NCI-H1417 (cell line): ENCODE results near the gene NUFIP1.
"Not testable (repeated sequence)": the region's sequence is repeated elsewhere in the genome, so short reads cannot be mapped to it uniquely, and the experiment has no call there.

ENCODE experiments used
- DNase-seq, 3 experiments: peaks; one replicate each; lab custom pipeline; 2025; lab: John Stamatoyannopoulos, UW

NUFIP1 gene

DNA sequence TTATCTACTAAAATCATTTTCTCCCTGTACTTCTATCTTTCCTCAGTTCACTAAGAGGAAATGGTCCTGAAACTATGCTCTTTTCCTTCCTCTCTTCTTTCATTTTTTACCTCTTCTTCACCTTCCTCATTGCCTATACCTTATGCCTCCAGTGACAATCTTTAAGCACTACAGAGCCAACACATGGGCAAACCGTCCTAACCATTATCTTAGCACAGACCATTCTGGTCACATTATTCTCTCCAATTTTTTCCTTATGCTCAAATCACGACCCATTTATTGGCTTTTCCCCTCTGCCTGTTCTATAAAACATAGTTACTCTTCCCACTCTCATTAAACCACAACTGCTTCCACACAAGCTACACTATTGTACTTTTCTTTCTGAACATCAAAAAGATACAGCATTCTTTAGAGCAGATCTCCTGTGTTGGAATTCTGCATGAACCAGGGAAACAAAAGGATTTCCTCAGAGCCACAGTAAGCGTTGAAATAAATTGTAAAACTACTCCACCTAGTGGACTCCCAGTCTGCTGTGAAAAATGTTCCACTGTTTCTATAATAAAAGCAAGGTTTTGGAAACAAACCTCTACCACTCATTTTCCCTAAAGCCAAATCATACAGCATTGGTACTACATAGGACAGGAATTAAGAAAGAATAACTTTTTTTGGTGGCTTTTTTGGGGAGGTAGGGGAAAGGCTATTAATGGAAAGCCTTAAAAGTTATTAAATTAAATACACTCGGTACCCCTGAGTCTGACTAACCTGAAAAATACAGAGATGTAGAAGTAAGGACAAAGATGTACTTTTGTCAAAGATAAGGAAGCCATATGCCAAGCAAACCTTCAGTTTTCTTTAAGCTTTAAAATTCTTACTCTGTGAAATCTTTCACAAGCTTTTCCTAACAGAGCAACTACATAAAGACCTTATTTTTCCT, 19.5 kb downstream of the NUFIP1 start:
- peak; percentile 8 to 60 (median 41) for DNase-seq

GRCh38 chr13:44968434-44968815, 20.8 kb downstream of the NUFIP1 start:
- DNase-seq = no peak

GRCh38 chr13:44967704-44968433, 21.4 kb downstream of the NUFIP1 start:
- no peak for DNase-seq

DNA sequence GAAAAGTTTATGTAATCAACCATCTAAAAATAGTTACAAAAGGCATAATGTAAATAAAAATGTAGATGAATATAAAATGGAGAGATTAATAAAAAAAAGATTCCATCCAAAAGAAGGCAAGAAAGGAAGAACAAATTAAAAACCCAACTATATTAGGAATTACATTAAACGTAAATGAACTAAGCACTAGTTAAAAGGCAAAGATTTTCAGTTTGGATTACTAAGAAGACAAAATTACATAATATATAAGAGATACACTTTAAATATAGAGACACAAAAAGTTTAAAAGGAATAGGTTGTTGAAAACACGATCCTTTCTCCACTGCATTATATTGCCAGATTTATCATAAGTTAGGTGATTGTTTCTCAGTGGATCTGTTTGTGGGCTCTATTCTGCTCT, 27.3 kb downstream of the NUFIP1 start:
- DNase-seq = no peak

DNA sequence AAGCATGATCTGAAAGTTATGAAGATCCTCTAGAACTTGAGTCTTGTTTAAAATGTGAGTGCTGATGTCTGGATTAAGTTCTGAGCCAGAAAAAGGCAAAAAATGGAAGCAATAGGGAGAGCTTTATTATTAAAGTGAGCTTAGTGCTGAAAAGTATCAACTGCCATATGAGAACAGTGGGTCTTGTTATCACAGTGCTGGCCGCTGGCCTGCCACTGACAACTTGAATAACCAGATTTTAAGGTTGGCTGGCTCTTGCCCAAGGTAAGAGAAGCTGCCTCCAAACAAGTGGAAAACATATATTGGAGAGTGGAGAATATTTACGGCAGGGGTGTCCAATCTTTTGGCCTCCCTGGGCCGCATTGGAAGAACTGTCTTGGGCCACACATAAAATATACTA, 33.9 kb downstream of the NUFIP1 start:
- no peak for DNase-seq

GRCh38 chr13:44954224-44954623, 35.0 kb downstream of the NUFIP1 start:
- no peak for DNase-seq

DNA sequence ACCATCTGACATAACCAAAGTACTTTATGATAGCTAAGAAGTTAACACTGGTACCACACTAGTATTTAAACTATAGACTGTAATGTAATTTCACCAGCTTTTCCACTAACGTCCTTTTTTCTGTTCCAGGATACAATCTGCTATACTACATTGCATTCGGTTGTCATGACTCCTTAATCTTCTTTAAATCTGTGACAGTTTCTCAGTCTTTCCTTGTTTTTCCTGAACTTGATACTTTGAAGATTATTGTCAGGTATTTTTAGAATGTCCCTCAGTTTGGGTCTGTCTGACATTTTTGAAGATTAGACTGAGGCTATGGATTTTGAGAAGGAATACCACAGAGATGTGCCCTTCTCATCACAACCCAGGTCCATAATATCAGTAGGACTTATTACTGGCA, 36.6 kb downstream of the NUFIP1 start:
- DNase-seq = no peak

- DNase-seq = no peak
Measured at GRCh38 chr13:44951184-44951583, 38.1 kb downstream of the NUFIP1 start.

- DNase-seq = not testable (repeated sequence)
Measured at GRCh38 chr13:44943411-44943810, 45.9 kb downstream of the NUFIP1 start.

DNA sequence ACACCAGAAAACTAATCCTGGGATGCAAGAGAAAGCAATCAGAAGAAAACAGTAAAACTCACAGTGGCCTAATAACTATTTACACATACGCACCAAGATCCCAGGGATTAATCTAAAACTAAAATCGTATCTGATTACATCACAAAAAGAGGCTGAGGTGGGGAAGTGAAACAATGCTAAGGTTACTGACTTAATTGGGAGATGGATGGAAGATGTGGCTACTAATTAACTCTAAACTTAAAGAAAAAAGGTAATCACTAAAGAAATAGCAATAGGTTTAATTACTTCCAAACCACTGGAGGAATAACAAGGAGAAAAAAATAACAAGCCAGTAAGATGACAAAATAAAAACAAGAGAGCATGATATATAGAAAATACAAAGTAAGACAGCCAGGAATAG, 50.4 kb downstream of the NUFIP1 start:
- no peak for DNase-seq

GRCh38 chr13:44936246-44936645, 53.0 kb downstream of the NUFIP1 start:
- no peak for DNase-seq

- DNase-seq = no peak
Measured at GRCh38 chr13:44934724-44935123, 54.5 kb downstream of the NUFIP1 start.

DNA sequence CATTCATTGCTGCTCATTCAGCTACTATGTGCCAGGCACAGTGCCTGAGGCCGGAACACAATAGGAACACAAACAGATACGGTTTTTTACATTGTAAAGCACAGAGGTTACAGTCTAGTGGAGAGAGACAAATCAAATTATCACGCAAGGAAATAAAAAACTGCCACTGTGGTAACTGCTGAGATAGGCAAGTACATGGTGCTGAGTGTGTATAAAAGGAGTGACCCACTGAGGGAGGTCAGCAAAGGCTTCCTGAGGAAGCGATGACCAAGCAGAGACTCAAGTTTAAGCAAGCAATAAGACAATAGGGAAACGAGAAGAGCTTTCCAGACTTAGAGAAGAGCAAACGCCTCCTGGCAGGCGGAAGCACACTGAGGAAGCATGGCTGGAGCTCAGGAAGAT, 56.4 kb downstream of the NUFIP1 start:
- DNase-seq = no peak

DNA sequence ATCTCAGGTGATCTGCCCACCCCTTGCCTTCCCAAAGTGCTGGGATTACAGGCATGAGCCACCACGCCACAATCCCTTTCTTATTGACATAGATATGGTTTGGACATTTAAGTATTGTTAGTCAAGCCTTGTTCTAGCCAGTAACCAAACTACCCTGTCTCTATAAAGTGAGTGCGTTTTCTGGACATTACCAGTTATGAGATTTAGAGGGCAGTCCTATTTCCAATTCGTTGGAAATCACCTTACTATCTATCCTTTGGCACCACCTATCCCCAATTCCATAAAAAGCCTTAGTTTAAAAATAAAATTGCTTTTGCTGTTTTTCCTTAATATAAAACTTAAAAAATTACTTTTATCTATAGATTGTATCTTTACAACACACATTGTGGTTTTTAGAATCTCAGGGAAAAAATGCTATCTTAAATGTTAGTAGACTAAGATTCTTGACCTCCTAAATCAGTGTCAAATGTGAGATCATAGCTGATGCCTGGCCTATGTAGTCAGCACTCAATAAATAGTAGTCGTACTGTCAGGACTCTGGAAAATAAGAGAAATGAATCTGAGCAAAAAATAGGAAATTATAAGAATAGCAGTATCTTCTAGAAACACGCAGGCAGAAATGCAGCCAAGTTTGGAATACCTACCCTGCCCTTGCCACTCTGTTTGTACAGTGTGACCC, 57.0 kb downstream of the NUFIP1 start:
- DNase-seq = no peak

DNA sequence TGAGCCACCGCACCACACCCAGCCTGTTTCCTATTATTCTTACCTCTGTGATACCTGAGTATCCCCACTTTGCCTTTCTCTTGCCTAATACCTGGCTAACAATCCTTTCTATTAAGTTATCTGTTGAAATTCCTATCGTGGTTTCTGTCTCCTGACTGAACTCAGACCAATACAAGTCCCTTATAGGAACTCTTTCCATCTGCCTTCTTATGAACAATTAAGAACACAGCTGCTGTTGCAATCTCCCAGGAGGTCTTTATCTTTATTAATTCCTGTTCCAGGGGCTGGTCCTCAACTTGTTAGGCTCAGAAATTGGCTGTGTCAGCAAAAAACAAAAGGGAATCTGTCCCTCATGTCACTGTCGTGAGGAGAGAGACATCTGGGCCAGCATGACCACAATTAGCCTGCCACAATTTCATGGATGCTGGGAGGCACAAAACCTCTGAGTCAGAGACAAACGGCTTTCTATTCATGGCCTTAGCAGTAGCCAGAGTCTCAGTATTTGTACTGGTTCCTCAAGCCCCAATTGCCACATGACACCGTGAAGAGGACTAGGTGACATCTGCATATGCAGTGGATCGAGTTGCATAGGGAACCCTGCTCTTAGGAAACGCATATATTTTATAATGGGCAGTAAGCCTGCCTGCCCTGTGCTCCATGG, 58.2 kb downstream of the NUFIP1 start:
- DNase-seq = peak in 2 of 3 experiments; percentile 30 to 36

GRCh38 chr13:44930280-44930679, 59.0 kb downstream of the NUFIP1 start:
- DNase-seq = no peak

DNA sequence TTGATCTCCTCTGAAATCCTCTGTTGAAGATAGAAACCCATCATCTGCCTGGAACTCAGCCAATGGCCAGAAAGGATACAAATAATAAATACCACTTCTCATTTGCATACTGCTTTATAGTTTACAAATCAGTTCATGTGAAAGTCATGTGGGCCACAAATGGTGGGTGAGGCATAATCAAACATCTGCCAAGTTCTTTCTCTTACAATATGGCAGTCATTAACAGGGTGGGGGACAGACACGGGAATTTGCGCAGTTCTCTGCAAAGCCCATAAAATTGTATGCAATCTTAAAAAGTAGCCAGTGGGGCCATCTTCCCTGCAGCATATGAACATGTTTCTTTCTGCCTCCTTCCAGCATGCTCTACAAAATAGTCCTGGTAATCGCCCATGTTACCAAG, 59.6 kb downstream of the NUFIP1 start:
- no peak for DNase-seq

- no peak for DNase-seq
Measured at GRCh38 chr13:44927968-44928367, 61.3 kb downstream of the NUFIP1 start.

DNA sequence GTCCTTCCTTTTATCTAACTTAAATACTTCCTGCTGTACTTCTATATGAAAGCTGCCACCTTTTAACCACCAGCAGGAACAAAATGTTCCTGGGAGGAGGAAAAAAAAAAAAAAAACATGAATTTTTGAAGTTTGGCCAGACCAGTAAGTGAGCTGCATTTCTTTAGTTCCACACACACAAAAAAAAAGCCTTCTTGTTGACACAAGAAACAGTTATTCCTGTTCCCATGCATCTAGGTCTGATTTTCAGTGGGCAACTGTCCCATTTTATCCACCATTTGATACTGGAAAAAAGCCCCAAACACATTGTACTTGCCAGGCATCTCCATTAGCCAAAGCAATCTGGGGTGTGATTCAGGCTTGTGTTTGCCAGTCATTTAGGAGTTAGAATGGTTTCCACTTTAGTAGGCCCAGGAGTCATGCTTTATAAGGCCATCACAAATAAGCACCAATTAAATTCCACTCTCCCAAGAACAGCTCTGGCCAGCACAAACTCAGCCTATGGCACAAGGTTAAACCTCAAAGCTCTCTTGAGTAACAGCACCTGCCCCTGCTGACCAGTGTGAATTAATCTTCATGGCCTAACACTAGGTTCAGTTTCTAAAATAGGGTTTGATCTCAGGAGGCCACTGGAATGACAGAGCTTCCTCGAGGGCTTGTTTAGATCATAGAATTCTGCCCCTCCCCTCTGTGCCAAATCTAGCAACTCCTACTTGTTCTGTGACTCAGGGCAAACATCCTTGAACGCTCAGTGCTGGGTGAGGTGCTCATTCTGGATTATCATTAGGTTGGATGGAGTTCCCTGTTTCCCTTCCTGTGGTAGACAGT, 67.1 kb downstream of the NUFIP1 start:
- peak in 1 of 3 experiments; percentile 9 for DNase-seq

DNA sequence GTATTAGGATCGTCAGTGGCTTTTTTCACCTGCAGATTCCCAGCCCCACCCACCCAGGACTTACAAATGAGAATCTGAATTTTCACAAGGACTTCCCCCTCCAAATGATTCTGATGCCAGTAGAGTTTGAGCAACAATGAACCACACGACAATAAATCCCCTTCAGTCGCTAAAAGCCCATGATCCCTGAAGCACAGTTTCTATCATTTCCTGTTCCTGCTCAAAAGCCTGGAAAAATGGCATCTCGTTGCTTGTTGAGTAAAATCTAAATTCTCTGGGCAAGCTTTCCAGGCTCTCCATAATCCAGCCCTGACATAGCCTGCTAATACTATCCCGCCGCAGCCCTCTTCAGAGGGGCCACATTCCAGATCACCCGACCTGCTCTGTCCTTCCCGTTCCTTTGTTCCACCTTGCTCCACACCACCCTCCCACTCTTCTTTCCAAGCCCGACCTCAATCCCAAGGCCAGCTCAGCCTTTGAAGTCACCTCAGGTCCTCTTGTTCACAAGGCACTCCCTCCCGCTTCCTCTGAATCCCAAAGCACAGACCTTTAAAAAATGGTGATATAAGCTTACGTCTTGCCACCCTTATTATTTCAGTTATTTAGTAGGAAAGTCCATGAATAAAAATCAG, 67.9 kb downstream of the NUFIP1 start:
- DNase-seq = no peak

- no peak for DNase-seq
Measured at GRCh38 chr13:44920013-44920412, 69.3 kb downstream of the NUFIP1 start.
